Chondrocyte (in vitro differentiated cells): Measurements from ENCODE around the gene IRF2BP2. TPM values are rescaled to one million over a fixed set of nuclear protein-coding genes. Genes with fewer than 3 reads are reported as not detected.

Experiments
- DNase-seq: peaks from one replicate; pipeline ENCODE4 v3.0.0; 2021; ENCODE audit warnings: mixed read lengths, low spot score
- H3K27ac Mint-ChIP-seq: one replicate; pipeline ENCODE4 v1.8.0; 2021; ENCODE audit warnings: mild to moderate bottlenecking, moderate library complexity, mixed read lengths; ENCODE audit not compliant: unreplicated experiment
- H3K27me3 Mint-ChIP-seq: 2 replicates; pipeline ENCODE4 v1.8.0; 2021; ENCODE audit warnings: low read depth, mixed read lengths
- H3K36me3 Mint-ChIP-seq: 2 replicates; pipeline ENCODE4 v1.8.0; 2021; ENCODE audit warnings: low read depth, mixed read lengths
- H3K4me1 Mint-ChIP-seq: 2 replicates; pipeline ENCODE4 v1.8.0; 2021; ENCODE audit warnings: low read depth, mild to moderate bottlenecking, mixed read lengths
- H3K4me3 Mint-ChIP-seq: one replicate; pipeline ENCODE4 v1.8.0; 2021; ENCODE audit warnings: mild to moderate bottlenecking, moderate library complexity, mixed read lengths; ENCODE audit not compliant: unreplicated experiment
- H3K9me3 Mint-ChIP-seq: 2 replicates; pipeline ENCODE4 v1.8.0; 2021; ENCODE audit warnings: low read depth, mixed read lengths
- CTCF ChIP-seq: fragments of 200-600 bp; sonication (generic); IDR thresholded peaks from 2 replicates; pipeline ENCODE4 v1.5.0; 2021; ENCODE audit warnings: antibody characterized with exemption, mild to moderate bottlenecking, moderate library complexity
- total RNA-seq: library from RNA; stranded (reverse); gene quantifications from 3 replicates; pipeline ENCODE4 v1.2.1, GENCODE V29; 2021

The IRF2BP2 gene
- total RNA-seq, 1 donor from 2014 or later: 70.5 TPM

- H3K4me1 Mint-ChIP-seq: peaks cover 82% of the 10 kb centered on the region
These were observed 7.4 kb downstream of the IRF2BP2 start for GRCh38 chr1:234602334-234603220.

GRCh38 chr1:234601301-234602017, 8.5 kb downstream of the IRF2BP2 start:
- H3K36me3 Mint-ChIP-seq: peaks cover 11% of the 10 kb centered on the region
- no peaks in the 10 kb centered on the region for H3K27me3 Mint-ChIP-seq
- TF ChIP-seq CTCF: no peak
- H3K4me3 Mint-ChIP-seq: no peak overlapping the region
- no peaks in the 10 kb centered on the region for H3K9me3 Mint-ChIP-seq
- peaks cover 73% of the 10 kb centered on the region for H3K4me1 Mint-ChIP-seq
- no peak for DNase-seq
- H3K27ac Mint-ChIP-seq: peak overlapping the region; percentile 91

More at GRCh38 chr1:234602334-234603220, 7.4 kb downstream of the IRF2BP2 start:
- peaks cover 20% of the 10 kb centered on the region for H3K36me3 Mint-ChIP-seq
- no peak for DNase-seq
- peak overlapping the region; percentile 27 for H3K4me3 Mint-ChIP-seq
- no peak for TF ChIP-seq CTCF
- H3K9me3 Mint-ChIP-seq: no peaks in the 10 kb centered on the region
- H3K27ac Mint-ChIP-seq: peak overlapping the region; percentile 99
- H3K27me3 Mint-ChIP-seq: no peaks in the 10 kb centered on the region

GRCh38 chr1:234600418-234601281, 9.3 kb downstream of the IRF2BP2 start:
- no peak for TF ChIP-seq CTCF
- Mint-ChIP-seq H3K4me1 (peaks cover 65% of the 10 kb centered on the region), H3K36me3 (peaks cover 4% of the 10 kb centered on the region), H3K27me3 (no peaks in the 10 kb centered on the region), H3K27ac (peak overlapping the region; percentile 91), H3K9me3 (no peaks in the 10 kb centered on the region), H3K4me3 (peak overlapping the region; percentile 80)
- DNase-seq: no peak

- Mint-ChIP-seq H3K4me1 (peaks cover 57% of the 10 kb centered on the region), H3K36me3 (peaks cover 3% of the 10 kb centered on the region), H3K27ac (peak overlapping the region; percentile 95), H3K9me3 (no peaks in the 10 kb centered on the region), H3K4me3 (peak overlapping the region; percentile 80), H3K27me3 (no peaks in the 10 kb centered on the region)
- TF ChIP-seq CTCF: no peak
- no peak for DNase-seq
These were observed 10.2 kb downstream of the IRF2BP2 start for GRCh38 chr1:234599617-234600417.
